Glutamatergic neuron (in vitro differentiated cells): ENCODE data around the gene STARD9. TPM values are rescaled to one million over a fixed set of nuclear protein-coding genes. Genes with fewer than 3 reads are reported as not detected.

ENCODE experiments used
- DNase-seq: peaks from one replicate; pipeline ENCODE4 v3.0.0; 2022
- H3K27ac Mint-ChIP-seq: one replicate; pipeline ENCODE4 v1.8.0; 2020; ENCODE audit warnings: mild to moderate bottlenecking, mixed read lengths, inconsistent platforms; ENCODE audit not compliant: unreplicated experiment
- H3K27me3 Mint-ChIP-seq: one replicate; pipeline ENCODE4 v1.8.0; 2020; ENCODE audit warnings: mild to moderate bottlenecking, moderate library complexity, mixed read lengths, inconsistent platforms; ENCODE audit not compliant: unreplicated experiment
- H3K36me3 Mint-ChIP-seq: one replicate; pipeline ENCODE4 v1.8.0; 2020; ENCODE audit warnings: mild to moderate bottlenecking, mixed read lengths, inconsistent platforms; ENCODE audit not compliant: unreplicated experiment
- H3K4me1 Mint-ChIP-seq: one replicate; pipeline ENCODE4 v1.8.0; 2020; ENCODE audit warnings: mild to moderate bottlenecking, low read depth, mixed read lengths, inconsistent platforms; ENCODE audit not compliant: unreplicated experiment
- H3K4me3 Mint-ChIP-seq: one replicate; pipeline ENCODE4 v1.8.0; 2020; ENCODE audit warnings: mild to moderate bottlenecking, mixed read lengths, inconsistent platforms; ENCODE audit not compliant: unreplicated experiment
- H3K9me3 Mint-ChIP-seq: one replicate; pipeline ENCODE4 v1.8.0; 2020; ENCODE audit warnings: mild to moderate bottlenecking, moderate library complexity, mixed read lengths, inconsistent platforms; ENCODE audit not compliant: unreplicated experiment
- total RNA-seq: library from RNA; stranded (reverse); fragmentation: NEBNext Ultra II Directional; extraction: Animal tissue kit (Norgen Biotek cat#: 25700); gene quantifications from one replicate; pipeline ENCODE4 v1.2.1, GENCODE V29; 2021; ENCODE audit not compliant: unreplicated experiment
- TF ChIP-seq, protein P1 (sequence below): fragments of 200-600 bp; sonication (generic); IDR thresholded peaks from one replicate; pipeline ENCODE4 v1.5.0; 2021; ENCODE audit not compliant: partially characterized antibody, unreplicated experiment

The STARD9 gene
- total RNA-seq, 1 donor from 2014 or later: 45.1 TPM

DNA sequence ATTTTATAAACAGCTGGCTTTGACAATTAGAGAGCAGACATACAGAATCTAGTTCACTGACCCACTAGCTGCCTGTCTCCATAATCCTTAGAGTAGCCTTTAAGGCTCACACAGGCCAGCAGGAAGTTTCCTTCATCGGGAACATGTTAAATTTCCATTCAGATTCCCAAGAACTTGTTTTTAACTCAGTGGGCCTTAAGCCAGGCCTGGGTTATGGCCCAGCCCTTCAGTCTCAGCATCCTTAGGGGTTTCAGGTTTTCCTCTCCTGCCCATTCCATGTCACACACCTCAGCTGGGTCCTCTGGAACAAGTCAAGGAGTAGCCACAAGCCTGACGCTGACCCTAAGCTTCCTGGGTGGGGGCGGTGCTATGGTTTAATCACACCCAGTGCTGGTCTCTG, 146.5 kb downstream of the STARD9 start:
- no peak for DNase-seq
- Mint-ChIP-seq H3K27ac (no peak overlapping the region), H3K4me1 (peaks cover 19% of the 10 kb centered on the region), H3K9me3 (peaks cover 10% of the 10 kb centered on the region), H3K27me3 (peaks cover 7% of the 10 kb centered on the region), H3K36me3 (no peaks in the 10 kb centered on the region), H3K4me3 (no peak overlapping the region)
- TF ChIP-seq, protein P1, sequence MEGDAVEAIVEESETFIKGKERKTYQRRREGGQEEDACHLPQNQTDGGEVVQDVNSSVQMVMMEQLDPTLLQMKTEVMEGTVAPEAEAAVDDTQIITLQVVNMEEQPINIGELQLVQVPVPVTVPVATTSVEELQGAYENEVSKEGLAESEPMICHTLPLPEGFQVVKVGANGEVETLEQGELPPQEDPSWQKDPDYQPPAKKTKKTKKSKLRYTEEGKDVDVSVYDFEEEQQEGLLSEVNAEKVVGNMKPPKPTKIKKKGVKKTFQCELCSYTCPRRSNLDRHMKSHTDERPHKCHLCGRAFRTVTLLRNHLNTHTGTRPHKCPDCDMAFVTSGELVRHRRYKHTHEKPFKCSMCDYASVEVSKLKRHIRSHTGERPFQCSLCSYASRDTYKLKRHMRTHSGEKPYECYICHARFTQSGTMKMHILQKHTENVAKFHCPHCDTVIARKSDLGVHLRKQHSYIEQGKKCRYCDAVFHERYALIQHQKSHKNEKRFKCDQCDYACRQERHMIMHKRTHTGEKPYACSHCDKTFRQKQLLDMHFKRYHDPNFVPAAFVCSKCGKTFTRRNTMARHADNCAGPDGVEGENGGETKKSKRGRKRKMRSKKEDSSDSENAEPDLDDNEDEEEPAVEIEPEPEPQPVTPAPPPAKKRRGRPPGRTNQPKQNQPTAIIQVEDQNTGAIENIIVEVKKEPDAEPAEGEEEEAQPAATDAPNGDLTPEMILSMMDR: no peak

DNA sequence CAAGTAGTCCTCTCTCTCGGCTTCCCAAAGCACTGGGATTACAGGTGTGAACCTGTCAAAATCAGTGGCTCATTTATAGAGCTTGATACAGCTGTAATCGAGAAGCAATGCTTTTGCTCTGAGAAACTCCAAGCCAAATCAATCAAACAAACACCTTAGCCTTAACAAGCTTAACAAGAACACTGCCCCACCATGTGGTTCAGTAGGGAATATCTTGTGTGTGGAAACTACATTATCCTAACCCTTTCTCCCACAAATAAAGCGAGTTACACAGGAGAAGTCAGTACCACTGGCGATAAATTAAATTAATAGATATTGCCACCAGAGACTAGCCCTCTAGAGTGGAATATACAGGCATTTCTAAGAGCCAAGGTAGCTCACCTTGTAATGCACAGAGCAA, 147.7 kb downstream of the STARD9 start:
- H3K4me3 Mint-ChIP-seq: no peak overlapping the region
- peaks cover 29% of the 10 kb centered on the region for H3K4me1 Mint-ChIP-seq
- TF ChIP-seq, protein P1: no peak
- no peak for DNase-seq
- H3K27ac Mint-ChIP-seq: no peak overlapping the region
- H3K27me3 Mint-ChIP-seq: peaks cover 7% of the 10 kb centered on the region
- H3K9me3 Mint-ChIP-seq: peaks cover 12% of the 10 kb centered on the region
- no peaks in the 10 kb centered on the region for H3K36me3 Mint-ChIP-seq

DNA sequence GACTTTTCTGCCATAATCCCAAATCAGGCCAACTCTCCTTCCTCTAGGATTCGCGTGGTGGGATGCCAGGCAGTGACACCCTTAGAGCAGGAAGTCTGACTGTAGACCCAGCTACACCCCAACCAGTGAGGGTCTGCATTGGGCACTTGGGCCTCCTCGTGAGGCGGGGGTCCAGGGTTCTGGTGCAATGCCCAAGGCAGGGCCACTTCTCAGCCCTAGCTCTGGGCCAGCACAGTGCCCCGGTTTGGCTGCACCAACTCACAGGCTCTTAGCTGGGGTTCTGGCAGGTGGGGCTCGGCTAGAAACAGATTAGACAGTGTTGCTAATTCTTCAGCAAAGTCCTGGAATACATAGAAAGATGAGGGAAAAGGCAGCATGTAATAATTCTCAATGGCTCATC, 148.9 kb downstream of the STARD9 start:
- H3K4me3 Mint-ChIP-seq: no peak overlapping the region
- no peak overlapping the region for H3K27ac Mint-ChIP-seq

DNA sequence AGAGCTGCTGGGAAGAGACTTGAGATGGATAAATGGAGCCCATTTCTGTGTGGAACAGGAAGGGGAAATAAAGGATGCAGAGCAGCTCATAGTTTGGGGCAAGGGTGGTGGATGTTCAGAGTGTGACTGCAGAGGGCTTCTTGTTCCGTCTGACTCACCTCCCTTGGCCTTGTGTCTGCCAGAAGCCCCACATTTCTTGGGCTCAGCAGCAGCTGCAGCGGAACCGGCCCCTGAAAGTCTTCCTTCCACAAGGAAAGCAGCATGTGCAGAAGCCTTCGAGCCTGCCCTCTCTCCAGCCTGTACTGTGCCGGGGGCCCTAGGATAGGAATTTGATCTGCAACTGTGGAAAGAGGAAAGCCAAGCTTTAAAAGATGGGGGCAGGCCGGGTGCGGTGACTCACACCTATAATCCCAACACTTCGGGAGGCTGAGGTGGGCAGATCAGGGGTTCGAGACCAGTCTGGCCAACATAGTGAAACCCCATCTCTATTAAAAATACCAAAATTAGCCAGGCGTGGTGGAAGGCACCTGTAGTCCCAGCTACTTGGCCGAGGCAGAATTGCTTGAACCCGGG, 150.0 kb downstream of the STARD9 start:
- TF ChIP-seq, protein P1: no peak
- Mint-ChIP-seq H3K27me3 (peaks cover 13% of the 10 kb centered on the region), H3K36me3 (no peaks in the 10 kb centered on the region), H3K9me3 (peaks cover 16% of the 10 kb centered on the region), H3K27ac (peak overlapping the region; percentile 75), H3K4me1 (peaks cover 33% of the 10 kb centered on the region), H3K4me3 (peak overlapping the region; percentile 38)
- DNase-seq: no peak

More for the DNA sequence above, 148.9 kb downstream of the STARD9 start:
- H3K4me1 Mint-ChIP-seq: peaks cover 37% of the 10 kb centered on the region
- DNase-seq: no peak
- H3K36me3 Mint-ChIP-seq: no peaks in the 10 kb centered on the region
- TF ChIP-seq, protein P1: no peak
- peaks cover 11% of the 10 kb centered on the region for H3K27me3 Mint-ChIP-seq
- H3K9me3 Mint-ChIP-seq: peaks cover 16% of the 10 kb centered on the region

DNA sequence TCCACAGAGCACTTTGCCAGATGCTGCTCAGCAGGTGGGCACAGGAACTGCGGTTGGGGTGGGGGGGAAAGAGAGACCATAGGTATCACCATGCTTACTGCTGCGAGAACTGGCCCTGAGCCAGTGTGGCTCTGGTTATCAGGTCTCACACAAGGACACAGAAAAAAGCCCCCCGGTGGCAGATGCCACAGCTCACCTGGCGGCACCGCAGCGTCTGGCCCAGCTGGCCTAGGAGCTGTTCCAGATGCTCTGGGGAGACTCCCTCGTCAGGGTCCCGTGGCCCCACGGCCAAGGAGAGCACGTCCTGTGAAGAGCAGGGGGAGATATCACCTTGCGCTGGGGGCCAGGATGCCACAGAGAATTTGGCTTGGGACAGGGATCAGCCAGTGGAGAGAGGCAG, 150.7 kb downstream of the STARD9 start:
- no peak for DNase-seq
- Mint-ChIP-seq H3K4me3 (peak overlapping the region; percentile 68), H3K27me3 (peaks cover 15% of the 10 kb centered on the region), H3K4me1 (peaks cover 32% of the 10 kb centered on the region), H3K36me3 (no peaks in the 10 kb centered on the region), H3K9me3 (peaks cover 16% of the 10 kb centered on the region), H3K27ac (peak overlapping the region; percentile 84)
- TF ChIP-seq, protein P1: no peak
